GM23338 (cell line): Measurements from ENCODE around the gene CDC42EP5. TPM values are rescaled to one million over a fixed set of nuclear protein-coding genes. Genes with fewer than 3 reads are reported as not detected.
A peak's percentile ranks its signal among the peaks of the same experiment; 100 is the strongest.

Source experiments
- ATAC-seq: fragments of 200-7000 bp; cut with Tn5 transposase; 3 replicates; pipeline ENCODE4 v1.9.1; 2020
- DNase-seq: peaks from one replicate; pipeline ENCODE4 v3.0.0-alpha.2; 2015; ENCODE audit warnings: low spot score
- H2AFZ ChIP-seq: fragments of 200-600 bp; sonication (generic); 2 replicates; pipeline ENCODE4 v1.8.0; 2016; ENCODE audit warnings: antibody characterized with exemption, mild to moderate bottlenecking, moderate library complexity
- H3F3A ChIP-seq: fragments of 200-600 bp; sonication (generic); replicated peaks from 2 replicates; pipeline ENCODE4 v1.8.0; 2017; ENCODE audit warnings: antibody characterized with exemption, mixed run types, low read depth
- H3K27ac ChIP-seq: fragments of 200-600 bp; sonication (generic); 2 replicates; pipeline ENCODE4 v1.6.1; 2016; ENCODE audit warnings: low read depth
- H3K27me3 ChIP-seq: fragments of 200-600 bp; sonication (generic); 2 replicates; pipeline ENCODE4 v1.8.0; 2016; ENCODE audit warnings: mild to moderate bottlenecking, mixed run types, moderate library complexity; ENCODE audit not compliant: insufficient read depth
- H3K36me3 ChIP-seq: fragments of 200-600 bp; sonication (generic); 2 replicates; pipeline ENCODE4 v1.8.0; 2016; ENCODE audit warnings: mild to moderate bottlenecking; ENCODE audit not compliant: insufficient read depth
- H3K4me1 ChIP-seq: fragments of 200-600 bp; sonication (generic); 2 replicates; pipeline ENCODE4 v1.8.0; 2016; ENCODE audit warnings: mild to moderate bottlenecking, moderate library complexity; ENCODE audit not compliant: insufficient read depth
- H3K4me2 ChIP-seq: fragments of 200-600 bp; sonication (generic); 2 replicates; pipeline ENCODE4 v1.7.1; 2017; ENCODE audit warnings: mixed run types
- H3K4me3 ChIP-seq: fragments of 200-600 bp; sonication (generic); 2 replicates; pipeline ENCODE4 v1.6.1; 2016; ENCODE audit warnings: mixed run types
- H3K79me2 ChIP-seq: fragments of 200-600 bp; sonication (generic); replicated peaks from 2 replicates; pipeline ENCODE4 v1.8.0; 2017; ENCODE audit warnings: mild to moderate bottlenecking; ENCODE audit not compliant: insufficient read depth
- H3K9me2 ChIP-seq: fragments of 200-600 bp; sonication (generic); 2 replicates; pipeline ENCODE4 v1.8.0; 2017; ENCODE audit not compliant: insufficient read depth
- H4K20me1 ChIP-seq: fragments of 200-600 bp; sonication (generic); replicated peaks from 2 replicates; pipeline ENCODE4 v1.8.0; 2017; ENCODE audit warnings: mild to moderate bottlenecking; ENCODE audit not compliant: insufficient read depth
- H3K27ac Mint-ChIP-seq: 2 replicates; pipeline ENCODE4 v1.8.0; 2020; ENCODE audit warnings: inconsistent platforms, mild to moderate bottlenecking, moderate library complexity, mixed read lengths
- H3K27me3 Mint-ChIP-seq: 3 replicates; pipeline ENCODE4 v1.8.0; 2022; ENCODE audit warnings: low read depth, mild to moderate bottlenecking, moderate library complexity, mixed read lengths, inconsistent platforms; ENCODE audit not compliant: insufficient read depth, poor library complexity
- H3K36me3 Mint-ChIP-seq: 3 replicates; pipeline ENCODE4 v1.8.0; 2021; ENCODE audit warnings: low read depth, mild to moderate bottlenecking, inconsistent platforms, moderate library complexity, mixed read lengths
- H3K4me1 Mint-ChIP-seq: 3 replicates; pipeline ENCODE4 v1.8.0; 2020; ENCODE audit warnings: mild to moderate bottlenecking, inconsistent platforms, mixed read lengths
- H3K4me3 Mint-ChIP-seq: 3 replicates; pipeline ENCODE4 v1.8.0; 2021; ENCODE audit warnings: moderate library complexity, mild to moderate bottlenecking, inconsistent platforms, mixed read lengths
- H3K9me3 Mint-ChIP-seq: 3 replicates; pipeline ENCODE4 v1.8.0; 2020; ENCODE audit warnings: moderate library complexity, mild to moderate bottlenecking, inconsistent platforms, mixed read lengths
- CREB1 ChIP-seq: fragments of 250-450 bp; sonication (Bioruptor Pico); IDR thresholded peaks from 2 replicates; pipeline ENCODE4 v1.5.0; 2020; ENCODE audit warnings: low read depth, mild to moderate bottlenecking, moderate library complexity
- CTCF ChIP-seq, 2 experiments: fragments of 200-600 bp in 1 of 2; sonication (generic) in 1 of 2; conservative IDR thresholded peaks; 2 replicates each; pipeline versions ENCODE4 v1.5.1 to v1.6.1; 2016 to 2017; ENCODE audit warnings: antibody characterized with exemption in 2 of 2, low read depth in 2 of 2, mild to moderate bottlenecking in 2 of 2, moderate library complexity in 1 of 2
- EZH2 ChIP-seq: fragments of 200-600 bp; sonication (generic); IDR thresholded peaks from one replicate; pipeline ENCODE4 v1.8.0; 2017; ENCODE audit warnings: antibody characterized with exemption, mild to moderate bottlenecking, low read depth; ENCODE audit not compliant: unreplicated experiment
- EZH2phosphoT487 ChIP-seq: fragments of 200-600 bp; sonication (generic); IDR thresholded peaks from one replicate; pipeline ENCODE4 v1.8.1; 2018; ENCODE audit warnings: antibody characterized with exemption; ENCODE audit not compliant: unreplicated experiment
- JUNB ChIP-seq: IDR thresholded peaks from one replicate; pipeline ENCODE4 v1.6.1; 2016; ENCODE audit warnings: antibody characterized with exemption; ENCODE audit not compliant: unreplicated experiment
- NANOG ChIP-seq: IDR thresholded peaks from 2 replicates; pipeline ENCODE4 v1.6.1; 2016; ENCODE audit warnings: antibody characterized with exemption, borderline replicate concordance
- REST ChIP-seq: IDR thresholded peaks from one replicate; pipeline ENCODE4 v1.6.1; 2018; ENCODE audit warnings: antibody characterized with exemption; ENCODE audit not compliant: unreplicated experiment
- ZNF114 ChIP-seq: fragments of 250-450 bp; sonication (Bioruptor Pico); IDR thresholded peaks from 2 replicates; pipeline ENCODE4 v1.5.0; 2020; ENCODE audit warnings: mild to moderate bottlenecking, moderate library complexity
- ZNF331 ChIP-seq: fragments of 250-450 bp; sonication (Bioruptor Pico); IDR thresholded peaks from 2 replicates; pipeline ENCODE4 v1.5.0; 2020; ENCODE audit warnings: low read depth, mild to moderate bottlenecking, moderate library complexity
- ZNF462 ChIP-seq: fragments of 250-450 bp; sonication (Bioruptor Pico); IDR thresholded peaks from 2 replicates; pipeline ENCODE4 v1.5.0; 2020; ENCODE audit warnings: mild to moderate bottlenecking, moderate library complexity
- polyA plus RNA-seq: library from polyadenylated mRNA; unstranded; fragments of >200 nt; fragmentation: Nextera tagmentation; extraction: Ambion mirVana; gene quantifications from 2 replicates; pipeline ENCODE4 v1.2.1, GENCODE V29; 2016
- total RNA-seq: library from RNA; depleted of rRNA; stranded (reverse); fragments of >200 nt; shearing (Covaris generic); gene quantifications from 2 replicates; pipeline ENCODE4 v1.2.3, GENCODE V29; 2014

The CDC42EP5 gene
- total and polyA plus RNA-seq, 2 experiments from 2014 or later: 1.4 to 3.4 TPM

GRCh38 chr19:54431255-54431838 is 41.7 kb downstream of the CDC42EP5 start:
- Histone ChIP-seq H3K4me2 (peak overlapping the region; percentile 84; the same call in 1 of the 2 replicates), H3K4me1 (peaks cover 17% of the 10 kb centered on the region), H3K36me3 (no peaks in the 10 kb centered on the region), H3K79me2 (no peaks in the 10 kb centered on the region), H2AFZ (no peak overlapping the region), H3K4me3 (peak overlapping the region; percentile 73; the same call in 1 of the 2 replicates), H3K9me2 (no peaks in the 10 kb centered on the region), H3K27ac (no peak overlapping the region), H3F3A (no peaks in the 10 kb centered on the region), H4K20me1 (no peaks in the 10 kb centered on the region; the same call in 1 of the 2 replicates), H3K27me3 (0 out of 2 replicates have a peak, but pooled peaks cover 3% of the 10 kb centered on the region)
- peaks cover 15% of the 10 kb centered on the region for H3K36me3 Mint-ChIP-seq
- H3K27ac Mint-ChIP-seq: no peak overlapping the region
- DNase-seq (no peak), ATAC-seq (no peak)
- TF ChIP-seq ZNF462 (CRISPR knock-in tag) (no peak), ZNF114 (no peak), REST (no peak), EZH2 (no peak), ZNF331 (CRISPR knock-in tag) (no peak), NANOG (no peak), CREB1 (CRISPR knock-in tag) (no peak), EZH2phosphoT487 (no peak), JUNB (no peak), CTCF (conservative IDR thresholded peaks at IDR 0.05; ENCODE audit: low read depth in 2 of 2) (no peak)
- peaks cover 37% of the 10 kb centered on the region for H3K4me1 Mint-ChIP-seq
- H3K9me3 Mint-ChIP-seq: no peaks in the 10 kb centered on the region; the same call in 2 of the 3 replicates
- peak overlapping the region; percentile 65 for H3K4me3 Mint-ChIP-seq
- peaks cover 35% of the 10 kb centered on the region for H3K27me3 Mint-ChIP-seq
